ENCODE results near the gene GORASP1.

DNA sequence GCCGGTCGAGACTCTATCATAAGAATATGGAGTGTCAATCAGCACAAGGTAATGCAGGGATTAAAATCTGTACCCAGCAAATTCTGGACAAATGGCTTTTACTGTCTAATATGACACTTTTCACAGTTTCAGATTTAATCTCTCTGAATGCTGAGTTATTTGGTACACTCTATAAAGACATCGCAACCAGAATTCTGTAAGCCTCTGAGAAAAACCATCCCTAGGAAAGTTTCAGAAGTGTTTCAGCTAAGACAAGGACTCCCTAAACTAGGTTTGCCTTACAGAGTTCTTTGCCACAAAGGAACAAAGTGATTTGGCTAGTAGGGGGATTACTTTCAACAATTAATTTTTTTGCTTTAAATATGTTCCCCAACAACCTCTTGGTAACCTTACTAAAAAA is 44.3 kb downstream of the GORASP1 start:
- TF ChIP-seq, protein P1, sequence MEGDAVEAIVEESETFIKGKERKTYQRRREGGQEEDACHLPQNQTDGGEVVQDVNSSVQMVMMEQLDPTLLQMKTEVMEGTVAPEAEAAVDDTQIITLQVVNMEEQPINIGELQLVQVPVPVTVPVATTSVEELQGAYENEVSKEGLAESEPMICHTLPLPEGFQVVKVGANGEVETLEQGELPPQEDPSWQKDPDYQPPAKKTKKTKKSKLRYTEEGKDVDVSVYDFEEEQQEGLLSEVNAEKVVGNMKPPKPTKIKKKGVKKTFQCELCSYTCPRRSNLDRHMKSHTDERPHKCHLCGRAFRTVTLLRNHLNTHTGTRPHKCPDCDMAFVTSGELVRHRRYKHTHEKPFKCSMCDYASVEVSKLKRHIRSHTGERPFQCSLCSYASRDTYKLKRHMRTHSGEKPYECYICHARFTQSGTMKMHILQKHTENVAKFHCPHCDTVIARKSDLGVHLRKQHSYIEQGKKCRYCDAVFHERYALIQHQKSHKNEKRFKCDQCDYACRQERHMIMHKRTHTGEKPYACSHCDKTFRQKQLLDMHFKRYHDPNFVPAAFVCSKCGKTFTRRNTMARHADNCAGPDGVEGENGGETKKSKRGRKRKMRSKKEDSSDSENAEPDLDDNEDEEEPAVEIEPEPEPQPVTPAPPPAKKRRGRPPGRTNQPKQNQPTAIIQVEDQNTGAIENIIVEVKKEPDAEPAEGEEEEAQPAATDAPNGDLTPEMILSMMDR (conservative IDR thresholded peaks at IDR 0.05; ENCODE audit: low read depth in 2 of 2), result no peak
- no peak for TF ChIP-seq POLR2AphosphoS5 (IDR thresholded peaks at IDR 0.05; ENCODE audit: low read depth)
